T-helper 17 cell (primary cell): ENCODE measurements around the gene FCRLB. TPM values are rescaled to one million over a fixed set of nuclear protein-coding genes. Genes with fewer than 3 reads are reported as not detected.
A peak's percentile ranks its signal among the peaks of the same experiment; 100 is the strongest.
"Not testable (repeated sequence)": the region's sequence is repeated elsewhere in the genome, so short reads cannot be mapped to it uniquely, and the experiment has no call there.

Experiments
- ATAC-seq: fragments of 150-1000 bp; cut with Tn5 transposase; 2 replicates; pipeline ENCODE4 v1.10.0; 2021; ENCODE audit warnings: mild to moderate bottlenecking, moderate library complexity
- DNase-seq, 3 donors: peaks; one replicate each; pipeline versions ENCODE4 v3.0.0 to v3.0.0-alpha.2; 2020 to 2021
- H3K9me3 ChIP-seq: one replicate; pipeline ENCODE4 v1.7.0; 2013; ENCODE audit warnings: low read length, mild to moderate bottlenecking; ENCODE audit not compliant: control insufficient read depth, poor library complexity, severe bottlenecking
- H3K27ac Mint-ChIP-seq: one replicate; pipeline ENCODE4 v1.8.0; 2022; ENCODE audit warnings: mild to moderate bottlenecking, moderate library complexity, mixed read lengths
- H3K27me3 Mint-ChIP-seq: one replicate; pipeline ENCODE4 v1.8.0; 2022; ENCODE audit warnings: mixed read lengths
- H3K36me3 Mint-ChIP-seq: one replicate; pipeline ENCODE4 v1.8.0; 2022; ENCODE audit warnings: low read depth, mixed read lengths
- H3K4me1 Mint-ChIP-seq: one replicate; pipeline ENCODE4 v1.8.0; 2022; ENCODE audit warnings: mild to moderate bottlenecking, mixed read lengths
- H3K4me3 Mint-ChIP-seq: one replicate; pipeline ENCODE4 v1.8.0; 2022; ENCODE audit warnings: mild to moderate bottlenecking, moderate library complexity, mixed read lengths
- total RNA-seq, 4 donors: library from RNA in 2 of 4; stranded (reverse) in 2 of 4; gene quantifications; one replicate each; pipeline ENCODE4 v1.2.3 and lab custom pipeline; 2022 to 2026

FCRLB gene
- total RNA-seq, 2 donors from 2014 or later = 0.16 to 0.60 TPM

GRCh38 chr1:161725258-161725907, 4.0 kb downstream of the FCRLB start:
- peak overlapping the region; percentile 65 for H3K27ac Mint-ChIP-seq
- not testable (repeated sequence) for H3K36me3 Mint-ChIP-seq, H3K9me3 ChIP-seq, H3K27me3 Mint-ChIP-seq, ATAC-seq, DNase-seq
- peaks cover 41% of the 10 kb centered on the region for H3K4me1 Mint-ChIP-seq
- peak overlapping the region; percentile 98 for H3K4me3 Mint-ChIP-seq

DNA sequence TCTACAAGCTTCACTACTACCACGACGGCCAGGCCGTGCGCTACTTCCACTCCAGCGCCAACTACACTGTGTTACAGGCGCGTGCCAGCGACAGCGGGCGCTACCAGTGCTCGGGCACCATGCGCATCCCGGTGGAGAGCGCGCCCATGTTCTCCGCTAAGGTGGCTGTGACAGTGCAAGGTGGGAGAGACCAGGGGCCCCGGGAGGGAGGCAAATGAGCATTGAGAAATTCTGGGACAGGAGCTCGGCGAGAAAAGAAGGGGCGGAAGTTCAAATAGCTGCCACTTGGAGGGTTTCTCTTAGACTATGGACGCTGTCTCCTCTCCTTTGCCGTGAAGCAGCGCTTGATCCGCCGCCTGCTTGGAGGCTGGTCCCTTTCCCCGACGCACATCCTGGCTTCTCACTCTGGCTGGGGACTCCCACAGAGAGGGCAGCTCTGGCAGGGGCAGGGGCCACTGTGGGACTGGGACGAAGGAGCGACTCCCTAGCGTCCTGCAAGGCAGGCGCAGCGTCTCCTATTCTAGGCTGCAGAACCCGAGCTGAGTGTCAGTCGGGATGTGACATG, 4.6 kb downstream of the FCRLB start:
- no peaks in the 10 kb centered on the region for H3K27me3 Mint-ChIP-seq
- peak overlapping the region; percentile 98 for H3K4me3 Mint-ChIP-seq
- DNase-seq = peak; percentile 11 to 20 (median 14)

GRCh38 chr1:161726473-161727255, 5.3 kb downstream of the FCRLB start:
- ATAC-seq = peak; percentile 75
- peak; percentile 36 to 58 (median 52) for DNase-seq
- peak overlapping the region; percentile 98 for H3K4me3 Mint-ChIP-seq
- no peaks in the 10 kb centered on the region for H3K9me3 ChIP-seq
- peak overlapping the region; percentile 83 for H3K27ac Mint-ChIP-seq
- H3K36me3 Mint-ChIP-seq = no peaks in the 10 kb centered on the region
- peaks cover 44% of the 10 kb centered on the region for H3K4me1 Mint-ChIP-seq
- H3K27me3 Mint-ChIP-seq = peaks cover 3% of the 10 kb centered on the region

More for the DNA sequence above, 4.6 kb downstream of the FCRLB start:
- peak; percentile 44 for ATAC-seq
- Mint-ChIP-seq H3K4me1 (peaks cover 41% of the 10 kb centered on the region), H3K36me3 (no peaks in the 10 kb centered on the region), H3K27ac (peak overlapping the region; percentile 65)
- H3K9me3 ChIP-seq = no peaks in the 10 kb centered on the region

- ATAC-seq = peak; percentile 48
- H3K9me3 ChIP-seq = no peaks in the 10 kb centered on the region
- Mint-ChIP-seq H3K27ac (peak overlapping the region; percentile 83), H3K4me3 (peak overlapping the region; percentile 98), H3K4me1 (peaks cover 42% of the 10 kb centered on the region), H3K27me3 (peaks cover 6% of the 10 kb centered on the region), H3K36me3 (no peaks in the 10 kb centered on the region)
- peak in 2 of 3 donors; percentile 10 to 20 for DNase-seq
Observed at GRCh38 chr1:161727256-161727924, 6.0 kb downstream of the FCRLB start.

DNA sequence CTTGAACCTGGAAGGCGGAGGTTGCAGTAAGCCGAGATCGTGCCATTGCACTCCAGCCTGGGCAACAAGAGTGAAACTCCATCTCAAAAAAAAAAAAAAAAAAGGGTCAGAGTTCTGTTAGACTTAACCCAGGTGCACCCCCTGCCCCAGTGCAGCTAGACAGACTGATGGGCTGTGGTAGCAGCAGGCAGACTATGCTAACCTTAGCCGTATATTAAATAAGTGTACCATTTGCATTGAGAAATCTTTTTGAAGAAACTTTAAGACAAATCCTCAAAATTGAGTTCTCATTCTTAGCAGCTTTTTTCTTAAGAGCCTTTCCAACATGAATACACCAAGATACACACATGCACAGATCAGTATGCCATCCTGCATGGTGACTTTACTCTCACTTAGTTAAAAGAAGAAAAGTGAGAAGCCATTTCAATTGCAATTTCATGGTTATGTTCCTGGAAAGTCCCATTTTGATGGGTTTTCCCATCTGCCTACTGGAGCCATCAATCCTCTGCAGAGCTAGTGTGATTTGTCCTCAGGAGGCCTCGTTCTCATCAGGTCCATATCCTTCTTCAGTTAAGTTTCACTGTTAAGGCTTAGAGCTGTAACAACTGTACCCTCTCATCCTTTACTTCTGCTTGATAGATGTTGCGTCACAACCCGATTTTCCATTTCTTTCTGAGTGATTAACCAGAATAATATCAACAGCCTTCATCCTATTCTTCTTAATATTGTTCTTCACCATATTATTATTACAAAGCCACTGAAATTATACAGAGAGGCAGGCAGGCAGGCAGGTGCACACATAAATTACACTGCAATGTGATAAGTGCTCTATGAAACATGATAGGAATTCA, 7.3 kb downstream of the FCRLB start:
- DNase-seq = no peak
- H3K9me3 ChIP-seq = no peaks in the 10 kb centered on the region
- ATAC-seq = no peak
- H3K36me3 Mint-ChIP-seq = no peaks in the 10 kb centered on the region
- H3K4me3 Mint-ChIP-seq = no peak overlapping the region
- peaks cover 11% of the 10 kb centered on the region for H3K27me3 Mint-ChIP-seq
- peak overlapping the region; percentile 83 for H3K27ac Mint-ChIP-seq
- peaks cover 44% of the 10 kb centered on the region for H3K4me1 Mint-ChIP-seq

- Mint-ChIP-seq H3K36me3 (no peaks in the 10 kb centered on the region), H3K4me3 (peak overlapping the region; percentile 25), H3K27me3 (peaks cover 11% of the 10 kb centered on the region), H3K27ac (no peak overlapping the region), H3K4me1 (peaks cover 41% of the 10 kb centered on the region)
- ATAC-seq (no peak), DNase-seq (no peak)
- no peaks in the 10 kb centered on the region for H3K9me3 ChIP-seq
Observed at GRCh38 chr1:161730050-161730564, 8.8 kb downstream of the FCRLB start.

GRCh38 chr1:161731241-161731640, 9.9 kb downstream of the FCRLB start:
- H3K27ac Mint-ChIP-seq = no peak overlapping the region
- no peaks in the 10 kb centered on the region for H3K36me3 Mint-ChIP-seq
- H3K4me1 Mint-ChIP-seq = peaks cover 36% of the 10 kb centered on the region
- H3K9me3 ChIP-seq = no peaks in the 10 kb centered on the region
- ATAC-seq = no peak
- no peak overlapping the region for H3K4me3 Mint-ChIP-seq
- H3K27me3 Mint-ChIP-seq = peaks cover 11% of the 10 kb centered on the region
- DNase-seq = no peak

- ATAC-seq (no peak), DNase-seq (no peak)
- H3K4me3 Mint-ChIP-seq = no peak overlapping the region
- H3K36me3 Mint-ChIP-seq = no peaks in the 10 kb centered on the region
- peaks cover 11% of the 10 kb centered on the region for H3K27me3 Mint-ChIP-seq
- peaks cover 34% of the 10 kb centered on the region for H3K4me1 Mint-ChIP-seq
- no peaks in the 10 kb centered on the region for H3K9me3 ChIP-seq
- H3K27ac Mint-ChIP-seq = no peak overlapping the region
Observed at GRCh38 chr1:161731981-161732718, 10.8 kb downstream of the FCRLB start.

DNA sequence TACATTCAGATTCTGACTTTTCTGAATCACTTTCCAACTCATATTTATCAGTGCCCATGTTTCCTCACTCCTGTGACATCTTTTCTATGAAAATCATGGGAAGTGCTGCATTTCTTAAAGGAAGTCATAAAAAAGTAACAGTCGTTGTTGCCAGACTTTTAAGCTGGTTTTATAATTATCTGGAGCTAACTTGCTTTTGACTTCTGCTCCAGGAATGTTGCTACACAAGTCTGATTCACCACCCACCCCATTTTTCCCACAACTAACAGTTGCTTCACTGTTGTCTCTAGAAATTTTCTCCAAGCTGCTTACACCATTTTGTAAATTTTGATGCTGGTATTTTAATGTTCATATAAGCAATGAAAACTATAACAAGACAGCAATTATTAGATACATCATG, 12.2 kb downstream of the FCRLB start:
- Mint-ChIP-seq H3K36me3 (no peaks in the 10 kb centered on the region), H3K27me3 (peaks cover 11% of the 10 kb centered on the region), H3K27ac (no peak overlapping the region), H3K4me3 (no peak overlapping the region), H3K4me1 (peaks cover 26% of the 10 kb centered on the region)
- DNase-seq = no peak
- no peaks in the 10 kb centered on the region for H3K9me3 ChIP-seq
- no peak for ATAC-seq

- H3K27me3 Mint-ChIP-seq = peaks cover 11% of the 10 kb centered on the region
- no peak for ATAC-seq
- H3K27ac Mint-ChIP-seq = no peak overlapping the region
Observed at GRCh38 chr1:161735837-161736236, 14.5 kb downstream of the FCRLB start.

DNA sequence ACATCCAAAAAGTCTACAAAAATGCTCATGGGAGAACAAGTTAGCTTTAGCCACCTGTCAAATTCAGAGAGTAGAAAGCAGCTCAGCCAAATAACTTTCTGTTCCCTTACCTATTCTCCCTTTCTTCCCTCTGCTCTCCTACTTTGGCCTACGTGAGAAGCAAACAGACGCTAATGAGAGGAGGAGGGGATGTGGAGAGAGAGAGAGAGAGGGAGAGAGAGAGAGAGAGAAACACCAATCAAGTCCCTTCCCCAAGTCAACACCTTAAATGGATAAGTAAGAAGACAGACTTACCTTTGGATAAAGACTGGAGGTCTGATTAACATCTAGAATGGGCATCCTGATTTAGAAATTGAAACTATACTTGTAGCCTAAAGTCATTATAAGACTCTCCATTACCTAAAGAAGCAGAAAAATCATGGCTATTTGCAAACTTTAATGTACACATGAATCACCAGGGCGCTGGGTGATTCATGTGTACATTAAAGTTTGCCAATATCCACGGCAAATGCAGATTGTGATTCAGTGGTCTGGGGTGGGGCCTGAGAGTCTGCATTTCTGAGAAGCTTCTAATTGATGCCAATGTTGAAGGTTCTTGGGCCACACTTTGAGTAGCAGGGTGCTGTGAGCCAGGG, 15.1 kb downstream of the FCRLB start:
- DNase-seq (no peak), ATAC-seq (no peak)
- Mint-ChIP-seq H3K4me3 (no peak overlapping the region), H3K36me3 (no peaks in the 10 kb centered on the region), H3K4me1 (peaks cover 17% of the 10 kb centered on the region), H3K27ac (no peak overlapping the region), H3K27me3 (peaks cover 10% of the 10 kb centered on the region)
- no peaks in the 10 kb centered on the region for H3K9me3 ChIP-seq

More at GRCh38 chr1:161735837-161736236, 14.5 kb downstream of the FCRLB start:
- Mint-ChIP-seq H3K4me3 (no peak overlapping the region), H3K36me3 (no peaks in the 10 kb centered on the region), H3K4me1 (peaks cover 17% of the 10 kb centered on the region)
- no peaks in the 10 kb centered on the region for H3K9me3 ChIP-seq
- DNase-seq = no peak
